ENCODE measurements around the gene ARHGAP40.

The ARHGAP40 gene

DNA sequence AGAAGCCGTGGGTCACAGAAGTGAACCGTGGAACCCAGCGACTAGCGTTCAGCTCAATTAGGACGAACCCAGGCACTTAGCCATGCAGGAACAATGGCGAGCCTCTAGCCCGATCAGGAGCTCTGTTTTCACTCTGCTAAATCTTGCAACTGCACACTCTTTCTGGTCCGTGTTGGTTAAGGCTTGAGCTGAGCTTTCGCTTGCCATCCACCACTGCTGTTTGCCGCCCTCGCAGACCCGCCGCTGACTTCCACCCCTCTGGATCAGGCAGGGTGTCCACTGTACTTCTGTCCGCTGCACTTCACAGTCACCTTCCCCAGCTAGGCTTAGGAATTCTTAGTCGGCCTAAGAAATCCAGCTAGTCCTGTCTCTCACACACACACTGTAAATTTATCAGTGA, 96.9 kb downstream of the ARHGAP40 start:
- no peaks in the 10 kb centered on the region for H3K9me3 Mint-ChIP-seq
- H3K36me3 Mint-ChIP-seq = no peaks in the 10 kb centered on the region
- ATAC-seq = no peak
- H3K27ac Mint-ChIP-seq = no peak overlapping the region
- H3K27me3 Mint-ChIP-seq = peaks cover 28% of the 10 kb centered on the region
- no peak overlapping the region for H3K4me3 Mint-ChIP-seq
- H3K4me1 Mint-ChIP-seq = no peaks in the 10 kb centered on the region

DNA sequence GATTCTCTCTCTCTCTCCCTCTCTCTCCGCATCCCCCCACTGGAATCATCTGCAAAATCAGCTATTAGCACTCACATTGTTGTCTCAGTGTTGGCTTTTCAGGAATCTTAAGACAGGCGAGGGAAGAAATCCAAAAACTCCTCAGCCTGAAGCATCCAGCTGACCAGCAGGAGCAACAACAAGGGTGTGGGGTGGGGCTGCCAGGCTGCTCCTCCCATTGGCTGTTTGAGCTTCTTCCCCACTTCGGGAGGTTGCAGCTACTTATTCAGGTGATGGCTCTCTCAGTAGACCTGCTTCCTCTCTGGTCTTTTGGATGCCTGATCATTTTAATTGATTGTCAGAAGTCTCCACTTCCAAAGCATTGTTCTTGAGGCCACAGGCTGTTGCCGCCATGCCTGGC, 98.5 kb downstream of the ARHGAP40 start:
- no peaks in the 10 kb centered on the region for H3K36me3 Mint-ChIP-seq
- peaks cover 33% of the 10 kb centered on the region for H3K27me3 Mint-ChIP-seq
- no peaks in the 10 kb centered on the region for H3K4me1 Mint-ChIP-seq
- H3K4me3 Mint-ChIP-seq = no peak overlapping the region
- no peak overlapping the region for H3K27ac Mint-ChIP-seq
- no peaks in the 10 kb centered on the region for H3K9me3 Mint-ChIP-seq
- no peak for ATAC-seq
